Left ventricle myocardium inferior (tissue), 1 donor: ENCODE results near the gene HAPSTR1. TPM values are rescaled to one million over a fixed set of nuclear protein-coding genes. Genes with fewer than 3 reads are reported as not detected.
A peak's percentile ranks its signal among the peaks of the same experiment; 100 is the strongest.

Experiments used
- DNase-seq: peaks from one replicate; pipeline ENCODE4 v3.0.0-alpha.2; 2020
- H3K27ac ChIP-seq: fragments of 200-600 bp; replicated peaks from 2 replicates; pipeline ENCODE4 v1.8.0; 2021
- H3K27me3 ChIP-seq: fragments of 200-600 bp; 2 replicates; pipeline ENCODE4 v1.8.0; 2021; ENCODE audit warnings: low read depth
- H3K36me3 ChIP-seq: fragments of 200-600 bp; 2 replicates; pipeline ENCODE4 v1.8.0; 2021
- H3K4me1 ChIP-seq: fragments of 200-600 bp; 2 replicates; pipeline ENCODE4 v1.8.0; 2021
- H3K4me3 ChIP-seq: fragments of 200-600 bp; 2 replicates; pipeline ENCODE4 v1.8.0; 2021; ENCODE audit warnings: mild to moderate bottlenecking, moderate library complexity
- H3K9me3 ChIP-seq: fragments of 200-600 bp; replicated peaks from 2 replicates; pipeline ENCODE4 v1.8.0; 2021
- CTCF ChIP-seq: fragments of 200-600 bp; IDR thresholded peaks from 2 replicates; pipeline ENCODE4 v1.8.0; 2021; ENCODE audit warnings: antibody characterized with exemption, mild to moderate bottlenecking, borderline replicate concordance
- intact Hi-C: fragments of 100-400 bp; cut with micrococcal nuclease; formaldehyde crosslinking; loops from one replicate; pipeline ENCODE4 v1.11.0; 2022
- total RNA-seq: library from RNA; stranded (reverse); fragmentation: NEBNext Ultra II Directional; extraction: Animal tissue kit (Norgen Biotek cat#: 25700); gene quantifications from one replicate; pipeline ENCODE4 v1.2.1, GENCODE V29; 2021
- donor health status: DM: no; HTN: yes; CAD: no; lungs with severe emphysema.

Gene HAPSTR1
- total RNA-seq, 1 donor from 2014 or later = 52.3 TPM

GRCh38 chr16:9097266-9098219, 6.1 kb downstream of the HAPSTR1 start:
- Histone ChIP-seq H3K9me3 (no peaks in the 10 kb centered on the region), H3K4me1 (peaks cover 100% of the 10 kb centered on the region), H3K27ac (peak overlapping the region; percentile 55), H3K36me3 (peaks cover 25% of the 10 kb centered on the region), H3K27me3 (no peaks in the 10 kb centered on the region), H3K4me3 (peak overlapping the region; percentile 31)
- intact Hi-C loops = loop anchor here (10.0 kb wide), 1 partner anchor 143 kb away; no protein-coding TSS in a partner anchor
- no peak for TF ChIP-seq CTCF
- DNase-seq = no peak

GRCh38 chr16:9098377-9099090, 7.1 kb downstream of the HAPSTR1 start:
- H3K4me1 ChIP-seq = peaks cover 100% of the 10 kb centered on the region
- DNase-seq = no peak
- no peaks in the 10 kb centered on the region for H3K9me3 ChIP-seq
- H3K27ac ChIP-seq = peak overlapping the region; percentile 55
- no peak for TF ChIP-seq CTCF
- peak overlapping the region; percentile 31 for H3K4me3 ChIP-seq
- no peaks in the 10 kb centered on the region for H3K27me3 ChIP-seq
- intact Hi-C loops = loop anchor here (10.0 kb wide), 1 partner anchor 144 kb away; no protein-coding TSS in a partner anchor
- peaks cover 32% of the 10 kb centered on the region for H3K36me3 ChIP-seq

GRCh38 chr16:9099131-9099625, 7.7 kb downstream of the HAPSTR1 start:
- H3K9me3 ChIP-seq = no peaks in the 10 kb centered on the region
- TF ChIP-seq CTCF = no peak
- no peaks in the 10 kb centered on the region for H3K27me3 ChIP-seq
- intact Hi-C loops = loop anchor here (10.0 kb wide), 1 partner anchor 144 kb away; no protein-coding TSS in a partner anchor
- peak overlapping the region; percentile 55 for H3K27ac ChIP-seq
- H3K4me3 ChIP-seq = peak overlapping the region; percentile 8
- H3K36me3 ChIP-seq = peaks cover 38% of the 10 kb centered on the region
- peaks cover 100% of the 10 kb centered on the region for H3K4me1 ChIP-seq
- DNase-seq = no peak

- DNase-seq = no peak
- no peaks in the 10 kb centered on the region for H3K27me3 ChIP-seq
- no peaks in the 10 kb centered on the region for H3K9me3 ChIP-seq
- TF ChIP-seq CTCF = no peak
- H3K36me3 ChIP-seq = peaks cover 57% of the 10 kb centered on the region
- intact Hi-C loops = no loop called here
- H3K27ac ChIP-seq = no peak overlapping the region
- H3K4me3 ChIP-seq = no peak overlapping the region
- H3K4me1 ChIP-seq = peaks cover 100% of the 10 kb centered on the region
These were observed 10.9 kb downstream of the HAPSTR1 start for GRCh38 chr16:9102379-9102778.

- Histone ChIP-seq H3K36me3 (peaks cover 60% of the 10 kb centered on the region), H3K9me3 (no peaks in the 10 kb centered on the region), H3K27ac (no peak overlapping the region), H3K27me3 (no peaks in the 10 kb centered on the region), H3K4me3 (no peak overlapping the region), H3K4me1 (peaks cover 100% of the 10 kb centered on the region)
- intact Hi-C loops = no loop called here
- TF ChIP-seq CTCF = no peak
- DNase-seq = no peak
These were observed 11.5 kb downstream of the HAPSTR1 start for GRCh38 chr16:9102943-9103342.
